OCI-LY1 (cell line): ENCODE data around the gene FAM222B.

ENCODE experiments used
- H2AFZ ChIP-seq: fragments of 200-600 bp; sonication (generic), shearing (Covaris generic); 2 replicates; pipeline ENCODE4 v1.6.0; 2014; ENCODE audit warnings: antibody characterized with exemption, mild to moderate bottlenecking, low read length
- H3F3A ChIP-seq: fragments of 200-600 bp; sonication (generic), shearing (Covaris generic); 2 replicates; pipeline ENCODE4 v1.6.0; 2014; ENCODE audit warnings: mild to moderate bottlenecking, antibody characterized with exemption, low read length, moderate library complexity; ENCODE audit not compliant: insufficient read depth
- H3K27ac ChIP-seq: fragments of 200-600 bp; sonication (generic); 2 replicates; pipeline ENCODE4 v1.5.1; 2014; ENCODE audit warnings: low read length, mixed run types, mild to moderate bottlenecking, low read depth; ENCODE audit not compliant: poor library complexity, severe bottlenecking
- H3K27me3 ChIP-seq: fragments of 200-600 bp; sonication (generic); 2 replicates; pipeline ENCODE4 v1.6.0; 2014; ENCODE audit warnings: antibody characterized with exemption, mild to moderate bottlenecking, low read length, moderate library complexity; ENCODE audit not compliant: insufficient read depth
- H3K36me3 ChIP-seq: fragments of 200-600 bp; sonication (generic); 2 replicates; pipeline ENCODE4 v1.6.1; 2014; ENCODE audit warnings: mild to moderate bottlenecking, antibody characterized with exemption, low read length, moderate library complexity, mixed read lengths; ENCODE audit not compliant: insufficient read depth
- H3K4me1 ChIP-seq: fragments of 200-600 bp; sonication (generic); 2 replicates; pipeline ENCODE4 v1.5.1; 2014; ENCODE audit warnings: mild to moderate bottlenecking, low read length, moderate library complexity; ENCODE audit not compliant: insufficient read depth, severe bottlenecking
- H3K4me2 ChIP-seq: fragments of 200-600 bp; sonication (generic), shearing (Covaris generic); 2 replicates; pipeline ENCODE4 v1.6.1; 2014; ENCODE audit warnings: low read length
- H3K4me3 ChIP-seq: fragments of 200-600 bp; sonication (generic); 2 replicates; pipeline ENCODE4 v1.5.1; 2014; ENCODE audit warnings: low read length, low read depth, mild to moderate bottlenecking, mixed read lengths; ENCODE audit not compliant: poor library complexity, severe bottlenecking
- H3K79me2 ChIP-seq: fragments of 200-600 bp; shearing (Covaris generic); 2 replicates; pipeline ENCODE4 v1.6.1; 2016; ENCODE audit warnings: mixed run types, low read length, mixed read lengths; ENCODE audit not compliant: insufficient read depth
- H3K9ac ChIP-seq: fragments of 200-600 bp; sonication (generic), shearing (Covaris generic); 2 replicates; pipeline ENCODE4 v1.6.1; 2014; ENCODE audit warnings: mild to moderate bottlenecking, low read length, mixed read lengths
- H3K9me2 ChIP-seq: fragments of 200-600 bp; sonication (generic), shearing (Covaris generic); 2 replicates; pipeline ENCODE4 v1.6.1; 2014; ENCODE audit warnings: low read depth, mild to moderate bottlenecking, low read length, mixed read lengths
- H3K9me3 ChIP-seq: fragments of 200-600 bp; shearing (Covaris generic); 2 replicates; pipeline ENCODE4 v1.6.1; 2014; ENCODE audit warnings: low read length, mixed read lengths
- H4K20me1 ChIP-seq: fragments of 200-600 bp; sonication (generic), shearing (Covaris generic); 2 replicates; pipeline ENCODE4 v1.6.0; 2016; ENCODE audit warnings: mild to moderate bottlenecking, low read length; ENCODE audit not compliant: insufficient read depth
- EZH2 ChIP-seq: fragments of 200-600 bp; sonication (generic), shearing (Covaris generic); IDR thresholded peaks from 2 replicates; pipeline ENCODE4 v1.8.0; 2017; ENCODE audit warnings: borderline replicate concordance, mixed run types, mild to moderate bottlenecking, antibody characterized with exemption, low read length, moderate library complexity, mixed read lengths
- TF ChIP-seq, protein P1 (sequence below): fragments of 200-600 bp; sonication (generic), shearing (Covaris generic); IDR thresholded peaks from 2 replicates; pipeline ENCODE4 v1.5.1; 2017; ENCODE audit warnings: mild to moderate bottlenecking, antibody characterized with exemption, low read length, moderate library complexity, mixed read lengths

FAM222B gene

DNA sequence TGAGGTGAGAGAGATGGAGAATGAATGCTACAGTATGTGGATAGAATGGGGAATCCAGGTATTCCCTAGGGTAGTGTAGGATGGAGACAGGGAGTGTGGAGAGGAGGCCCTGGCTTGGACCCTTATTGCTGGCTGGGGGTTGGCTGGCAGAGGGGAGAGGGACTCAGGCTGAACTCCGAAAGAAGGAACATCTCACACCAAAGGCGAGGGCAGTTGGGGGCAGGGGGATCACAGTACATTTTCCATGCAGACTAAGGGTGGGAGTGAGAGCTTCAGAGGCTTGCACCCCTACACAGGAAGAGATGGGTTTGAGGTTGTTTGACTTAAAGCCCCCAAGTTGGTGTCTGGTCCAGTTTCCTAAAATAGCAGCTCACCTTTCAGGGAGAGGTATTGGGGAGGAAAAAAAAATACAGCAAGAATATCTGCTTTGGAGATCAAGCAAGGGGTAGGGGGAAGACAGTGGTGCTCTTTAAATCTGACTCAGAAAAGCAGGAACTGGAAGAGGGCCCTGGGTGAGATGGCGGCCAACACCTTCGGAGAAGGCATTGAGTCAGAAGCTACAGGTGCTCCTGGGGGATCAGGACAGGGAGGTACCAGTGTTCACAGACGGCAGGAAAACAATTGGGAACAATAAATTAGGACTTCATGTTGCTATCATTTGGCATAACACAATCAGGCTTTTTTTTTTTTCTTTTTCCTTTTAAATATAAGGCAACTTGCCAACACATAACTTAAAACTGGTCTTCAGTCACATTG lies 86.4 kb downstream of the FAM222B start:
- no peaks in the 10 kb centered on the region for H3K9me2 ChIP-seq
- no peak overlapping the region for H3K9ac ChIP-seq
- H3K27ac ChIP-seq = no peak overlapping the region
- TF ChIP-seq, protein P1, sequence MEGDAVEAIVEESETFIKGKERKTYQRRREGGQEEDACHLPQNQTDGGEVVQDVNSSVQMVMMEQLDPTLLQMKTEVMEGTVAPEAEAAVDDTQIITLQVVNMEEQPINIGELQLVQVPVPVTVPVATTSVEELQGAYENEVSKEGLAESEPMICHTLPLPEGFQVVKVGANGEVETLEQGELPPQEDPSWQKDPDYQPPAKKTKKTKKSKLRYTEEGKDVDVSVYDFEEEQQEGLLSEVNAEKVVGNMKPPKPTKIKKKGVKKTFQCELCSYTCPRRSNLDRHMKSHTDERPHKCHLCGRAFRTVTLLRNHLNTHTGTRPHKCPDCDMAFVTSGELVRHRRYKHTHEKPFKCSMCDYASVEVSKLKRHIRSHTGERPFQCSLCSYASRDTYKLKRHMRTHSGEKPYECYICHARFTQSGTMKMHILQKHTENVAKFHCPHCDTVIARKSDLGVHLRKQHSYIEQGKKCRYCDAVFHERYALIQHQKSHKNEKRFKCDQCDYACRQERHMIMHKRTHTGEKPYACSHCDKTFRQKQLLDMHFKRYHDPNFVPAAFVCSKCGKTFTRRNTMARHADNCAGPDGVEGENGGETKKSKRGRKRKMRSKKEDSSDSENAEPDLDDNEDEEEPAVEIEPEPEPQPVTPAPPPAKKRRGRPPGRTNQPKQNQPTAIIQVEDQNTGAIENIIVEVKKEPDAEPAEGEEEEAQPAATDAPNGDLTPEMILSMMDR = no peak
- TF ChIP-seq EZH2 = no peak
- H3K4me3 ChIP-seq = no peak overlapping the region
- no peaks in the 10 kb centered on the region for H3K79me2 ChIP-seq
- H3K36me3 ChIP-seq = peaks cover 46% of the 10 kb centered on the region
- no peak overlapping the region for H3K4me2 ChIP-seq
- peaks cover 11% of the 10 kb centered on the region for H3K4me1 ChIP-seq
- no peak overlapping the region for H2AFZ ChIP-seq
- no peaks in the 10 kb centered on the region for H3F3A ChIP-seq
- H4K20me1 ChIP-seq = no peaks in the 10 kb centered on the region
- no peaks in the 10 kb centered on the region for H3K9me3 ChIP-seq
- H3K27me3 ChIP-seq = no peaks in the 10 kb centered on the region

DNA sequence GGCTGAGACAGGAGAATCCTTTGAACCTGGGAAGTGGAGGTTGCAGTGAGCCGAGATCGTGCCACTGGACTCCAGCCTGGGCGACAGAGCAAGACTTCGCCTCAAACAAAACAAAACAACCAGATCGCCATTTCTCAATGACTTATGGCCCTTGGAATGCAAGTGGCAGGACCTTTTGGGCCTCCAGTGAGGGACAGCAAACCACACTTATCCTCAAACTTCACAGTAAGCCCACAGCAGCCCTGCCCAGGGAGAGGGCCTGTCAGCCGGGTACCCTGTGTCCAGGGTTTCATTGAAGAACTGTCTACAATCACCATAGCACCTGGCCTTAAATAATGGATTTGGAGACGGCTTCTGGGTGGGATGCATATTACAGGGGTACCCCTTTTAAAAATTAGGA lies 87.1 kb downstream of the FAM222B start:
- peaks cover 13% of the 10 kb centered on the region for H3K4me1 ChIP-seq
- no peak overlapping the region for H2AFZ ChIP-seq
- H3K79me2 ChIP-seq = no peaks in the 10 kb centered on the region
- no peaks in the 10 kb centered on the region for H3K27me3 ChIP-seq
- peaks cover 46% of the 10 kb centered on the region for H3K36me3 ChIP-seq
- H4K20me1 ChIP-seq = no peaks in the 10 kb centered on the region
- no peak overlapping the region for H3K4me2 ChIP-seq
- no peak overlapping the region for H3K4me3 ChIP-seq
- no peaks in the 10 kb centered on the region for H3F3A ChIP-seq
- H3K9me2 ChIP-seq = no peaks in the 10 kb centered on the region
- H3K9me3 ChIP-seq = no peaks in the 10 kb centered on the region
- H3K27ac ChIP-seq = no peak overlapping the region
- H3K9ac ChIP-seq = no peak overlapping the region
- no peak for TF ChIP-seq EZH2
- TF ChIP-seq, protein P1 = no peak

DNA sequence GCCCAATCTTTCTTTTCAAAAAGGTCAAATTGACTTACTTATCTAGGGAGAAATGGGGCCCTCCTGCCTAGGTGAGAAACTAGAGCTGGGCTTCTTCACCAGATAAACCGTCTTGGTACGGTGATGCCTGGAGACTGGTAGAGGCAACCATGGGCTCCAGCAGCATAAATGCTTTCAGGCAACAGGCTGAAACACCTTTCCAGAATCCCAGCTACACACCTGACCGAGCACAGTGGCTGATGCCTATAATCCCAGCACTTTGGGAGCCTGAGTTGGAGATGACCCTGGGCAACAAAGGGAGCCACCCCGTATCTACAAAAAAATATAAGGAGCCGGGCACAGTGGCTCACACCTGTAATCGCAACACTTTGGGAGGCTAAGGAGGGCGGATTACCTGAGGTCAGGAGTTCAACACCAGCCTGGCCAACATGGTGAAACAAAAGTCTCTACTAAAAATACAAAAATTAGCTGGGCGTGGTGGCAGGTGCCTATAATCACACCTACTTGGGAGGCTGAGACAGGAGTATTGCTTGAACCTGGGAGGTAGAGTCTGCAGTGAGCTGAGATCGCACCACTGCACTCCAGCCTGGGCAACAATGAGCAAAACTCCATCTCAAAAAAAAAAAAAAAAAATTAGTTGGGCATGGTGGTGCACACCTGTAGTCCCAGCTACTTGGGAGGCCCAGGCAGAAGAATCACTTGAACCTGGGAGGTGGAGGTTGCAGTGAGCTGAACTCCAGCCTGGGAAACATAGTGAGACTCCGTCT lies 90.8 kb downstream of the FAM222B start:
- no peak overlapping the region for H3K4me3 ChIP-seq
- H3K36me3 ChIP-seq = peaks cover 56% of the 10 kb centered on the region
- H3K9me2 ChIP-seq = no peaks in the 10 kb centered on the region
- no peak overlapping the region for H3K4me2 ChIP-seq
- no peak overlapping the region for H2AFZ ChIP-seq
- H3F3A ChIP-seq = no peaks in the 10 kb centered on the region
- no peaks in the 10 kb centered on the region for H3K27me3 ChIP-seq
- H3K4me1 ChIP-seq = peaks cover 47% of the 10 kb centered on the region
- H3K9ac ChIP-seq = no peak overlapping the region
- no peak for TF ChIP-seq EZH2
- TF ChIP-seq, protein P1 = no peak
- no peaks in the 10 kb centered on the region for H3K9me3 ChIP-seq
- H4K20me1 ChIP-seq = no peaks in the 10 kb centered on the region
- H3K27ac ChIP-seq = peak overlapping the region; percentile 22
- no peaks in the 10 kb centered on the region for H3K79me2 ChIP-seq
